ENCODE data around the gene CEACAM16. TPM values are rescaled to one million over a fixed set of nuclear protein-coding genes. Genes with fewer than 3 reads are reported as not detected.

Gene CEACAM16
- total RNA-seq, 6 experiments from 2014 or later = not detected

- DNase-seq = peak; percentile 78 to 82 (median 78)
- Histone ChIP-seq H3K27ac (peak overlapping the region in 1 of 3 donors; percentile 30), H3K9me3 (no peaks in the 10 kb centered on the region), H3K4me1 (peaks cover 3 to 55% (median 21%) of the 10 kb centered on the region in 4 donors), H3K36me3 (no peaks in the 10 kb centered on the region), H3K4me3 (no peak overlapping the region), H3K27me3 (no peaks in the 10 kb centered on the region)
- intact Hi-C loops (cut with DNase I) = loop anchor here in 1 of 2 donors (10.0 kb wide), 1 partner anchor 65 kb away; no protein-coding TSS in a partner anchor
- peak; percentile 39 to 65 (median 58) for ATAC-seq
- 58% methylated on average over 7 of the region's 11 CpGs for WGBS (ENCODE audit: insufficient coverage, low coverage, low lambda C conversion rate, missing lambda C conversion rate)
- peak; percentile 91 to 93 (median 92) for TF ChIP-seq CTCF (IDR thresholded peaks at IDR 0.05)
- no peak for TF ChIP-seq POLR2A (IDR thresholded peaks at IDR 0.05)
Measured at GRCh38 chr19:44689290-44690130, 9.4 kb upstream of the CEACAM16 start.

- Histone ChIP-seq H3K4me3 (no peak overlapping the region), H3K27me3 (no peaks in the 10 kb centered on the region), H3K36me3 (no peaks in the 10 kb centered on the region), H3K9me3 (no peaks in the 10 kb centered on the region), H3K4me1 (peaks cover 3 to 60% (median 24%) of the 10 kb centered on the region in 4 donors), H3K27ac (peak overlapping the region in 1 of 3 donors; percentile 90)
- no peak for TF ChIP-seq POLR2A (IDR thresholded peaks at IDR 0.05)
- no peak for TF ChIP-seq CTCF (IDR thresholded peaks at IDR 0.05)
- ATAC-seq (no peak), DNase-seq (no peak)
- 67% methylated on average over 3 of the region's 3 CpGs for WGBS (ENCODE audit: insufficient coverage, low coverage, low lambda C conversion rate, missing lambda C conversion rate)
- intact Hi-C loops (cut with DNase I) = no loop called here
Measured at GRCh38 chr19:44690131-44690440, 8.9 kb upstream of the CEACAM16 start.

- H3K4me1 ChIP-seq = peaks cover 3 to 82% (median 34%) of the 10 kb centered on the region in 4 donors
- TF ChIP-seq POLR2A (IDR thresholded peaks at IDR 0.05) = no peak
- TF ChIP-seq CTCF (IDR thresholded peaks at IDR 0.05) = no peak
- no peak for ATAC-seq
- no peak overlapping the region for H3K4me3 ChIP-seq
- no peaks in the 10 kb centered on the region for H3K27me3 ChIP-seq
- intact Hi-C loops (cut with DNase I) = no loop called here
- no peaks in the 10 kb centered on the region for H3K9me3 ChIP-seq
- peak overlapping the region; percentile 81 to 90 (median 81) for H3K27ac ChIP-seq
- no peaks in the 10 kb centered on the region for H3K36me3 ChIP-seq
- 9% methylated on average over 5 of the region's 5 CpGs for WGBS (ENCODE audit: insufficient coverage, low coverage, low lambda C conversion rate, missing lambda C conversion rate)
- DNase-seq = no peak
Measured at GRCh38 chr19:44692379-44692721, 6.6 kb upstream of the CEACAM16 start.

DNA sequence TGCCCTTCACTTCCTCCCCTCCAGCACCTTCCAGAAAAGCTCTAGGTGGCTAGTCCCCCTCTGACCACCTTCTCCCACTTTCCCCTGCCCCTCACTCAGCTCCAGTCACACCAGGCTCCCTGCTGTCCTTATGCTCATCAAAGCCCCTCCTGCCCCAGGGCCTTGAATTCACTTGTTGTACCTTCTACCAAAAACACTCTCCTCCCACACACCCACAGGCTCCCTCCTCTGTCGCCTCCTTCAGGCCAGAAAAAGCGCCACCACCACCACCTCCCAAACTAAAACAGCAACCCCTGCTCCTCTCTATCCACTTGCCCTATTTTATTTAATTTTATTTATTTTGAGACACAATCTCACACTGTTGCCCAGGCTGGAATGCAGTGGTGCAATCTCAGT is 4.8 kb upstream of the CEACAM16 start:
- ATAC-seq (peak; percentile 1 to 29 (median 4)), DNase-seq (no peak)
- intact Hi-C loops (cut with DNase I) = no loop called here
- H3K27ac ChIP-seq = peak overlapping the region; percentile 42 to 92 (median 67)
- no peaks in the 10 kb centered on the region for H3K36me3 ChIP-seq
- no peaks in the 10 kb centered on the region for H3K27me3 ChIP-seq
- H3K9me3 ChIP-seq = no peaks in the 10 kb centered on the region
- TF ChIP-seq POLR2A (IDR thresholded peaks at IDR 0.05) = no peak
- peak; percentile 24 to 46 (median 25) for TF ChIP-seq CTCF (IDR thresholded peaks at IDR 0.05)
- peaks cover 3 to 78% (median 34%) of the 10 kb centered on the region in 4 donors for H3K4me1 ChIP-seq
- 48% methylated on average over 2 of the region's 2 CpGs for WGBS (ENCODE audit: insufficient coverage, low coverage, low lambda C conversion rate, missing lambda C conversion rate)
- no peak overlapping the region for H3K4me3 ChIP-seq
